Gastrocnemius medialis (tissue), 4 donors: ENCODE results near the gene TMEM209. TPM values are rescaled to one million over a fixed set of nuclear protein-coding genes. Genes with fewer than 3 reads are reported as not detected.

Experiments
- ATAC-seq, 2 donors: fragments of 150-250 bp; one replicate each; pipeline ENCODE4 v1.9.1; 2016
- DNase-seq, 2 donors: peaks; one replicate each; pipeline ENCODE4 v3.0.0-alpha.2; 2019
- H3K27ac ChIP-seq, 4 donors: fragments of 200-600 bp; sonication (generic); 1 replicate in 1 of 4; 2 replicates in 3 of 4; pipeline ENCODE4 v1.5.1; 2016 to 2018; ENCODE audit warnings: mild to moderate bottlenecking in 2 of 4, moderate library complexity in 1 of 4
- H3K27me3 ChIP-seq, 3 donors: fragments of 200-600 bp; sonication (generic) in 2 of 3; 1 replicate in 1 of 3; 2 replicates in 2 of 3; pipeline versions ENCODE4 v1.5.1 to v1.6.0; 2016 to 2019; ENCODE audit warnings: mild to moderate bottlenecking in 1 of 3, moderate library complexity in 1 of 3
- H3K36me3 ChIP-seq, 2 donors: fragments of 200-600 bp; sonication (generic) in 1 of 2; one replicate each; pipeline ENCODE4 v1.5.1; 2017 to 2018
- H3K4me1 ChIP-seq, 2 donors: fragments of 200-600 bp; sonication (generic) in 1 of 2; one replicate each; pipeline ENCODE4 v1.5.1; 2016 to 2017; ENCODE audit warnings: mild to moderate bottlenecking in 2 of 2
- H3K4me3 ChIP-seq, 4 donors: fragments of 200-600 bp; sonication (generic) in 3 of 4; 1 replicate in 1 of 4; 2 replicates in 3 of 4; pipeline ENCODE4 v1.5.1; 2016 to 2019; ENCODE audit warnings: mild to moderate bottlenecking in 2 of 4
- H3K9me3 ChIP-seq, 3 donors: fragments of 200-600 bp; sonication (generic) in 2 of 3; 1 replicate in 1 of 3; 2 replicates in 2 of 3; pipeline ENCODE4 v1.5.1; 2016 to 2019
- POLR2A ChIP-seq, 2 donors: fragments of 450-650 bp; IDR thresholded peaks; one replicate each; pipeline ENCODE4 v1.6.1; 2017; ENCODE audit warnings: antibody characterized with exemption in 2 of 2, mild to moderate bottlenecking in 2 of 2, moderate library complexity in 2 of 2
- in situ Hi-C, 4 donors: fragments of 200-750 bp; cut with MboI; loops; one replicate each; pipeline versions ENCODE4 v1.15.0 to v1.8.0; 2017; ENCODE audit warnings: low sequenced_read_pairs in 4 of 4
- intact Hi-C: fragments of 100-400 bp; cut with DNase I; formaldehyde crosslinking; loops from one replicate; pipeline ENCODE4 v1.15.1; 2023; ENCODE audit warnings: low total_unique reads
- total RNA-seq, 4 donors: library from RNA; depleted of rRNA; stranded (reverse); fragments of >200 nt; gene quantifications; one replicate each; pipeline versions ENCODE4 v1.1.0 to v1.2.3, GENCODE V29; 2016
- TF ChIP-seq, protein P1 (sequence below), 5 experiments: fragments of 450-650 bp in 3 of 5; fragments of 200-600 bp in 2 of 5; sonication (generic) in 2 of 5; IDR thresholded peaks in 4 of 5; conservative IDR thresholded peaks in 1 of 5; 1 replicate in 4 of 5; 2 replicates in 1 of 5; pipeline ENCODE4 v1.5.1; 2016 to 2019; ENCODE audit warnings: antibody characterized with exemption in 5 of 5, mild to moderate bottlenecking in 3 of 5, moderate library complexity in 3 of 5

The TMEM209 gene
- total RNA-seq, 4 donors from 2014 or later = 5.4 to 14.0 (median 9.9) TPM

DNA sequence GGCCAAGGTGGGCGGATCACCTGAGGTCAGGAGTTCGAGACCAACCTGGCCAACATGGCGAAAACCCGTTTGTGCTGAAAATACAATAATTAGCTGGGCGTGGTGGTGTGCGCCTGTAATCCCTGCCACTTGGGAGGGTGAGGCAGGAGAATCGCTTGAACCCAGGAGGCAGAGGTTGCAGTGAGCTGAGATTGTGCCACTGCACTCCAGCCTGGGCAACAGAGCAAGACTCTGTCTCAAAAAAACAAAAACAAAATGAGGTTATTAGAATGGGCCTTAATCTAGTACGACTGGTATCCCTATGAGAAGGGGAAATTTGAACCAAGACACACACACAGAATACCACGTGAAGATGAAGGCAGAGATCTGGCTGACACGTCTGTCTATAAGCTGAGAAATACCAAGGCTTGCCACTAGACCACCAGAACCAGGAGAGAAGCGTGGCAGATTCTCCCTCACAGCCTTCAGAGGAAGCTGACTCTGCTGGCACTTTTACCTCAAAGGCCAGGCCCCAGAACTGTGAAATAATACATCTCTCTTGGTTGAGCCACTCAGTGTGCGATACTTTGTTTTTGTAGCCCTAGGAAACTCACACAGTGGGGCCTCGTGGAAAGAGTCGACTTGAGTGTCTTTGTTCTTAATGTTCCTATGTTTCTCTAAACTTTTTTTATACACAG, 59.6 kb downstream of the TMEM209 start:
- Histone ChIP-seq H3K36me3 (no peaks in the 10 kb centered on the region), H3K9me3 (no peaks in the 10 kb centered on the region), H3K4me3 (no peak overlapping the region), H3K27me3 (no peaks in the 10 kb centered on the region), H3K27ac (no peak overlapping the region), H3K4me1 (no peaks in the 10 kb centered on the region)
- ATAC-seq (no peak), DNase-seq (no peak)
- no peak for TF ChIP-seq POLR2A (IDR thresholded peaks at IDR 0.05)
- TF ChIP-seq, protein P1, sequence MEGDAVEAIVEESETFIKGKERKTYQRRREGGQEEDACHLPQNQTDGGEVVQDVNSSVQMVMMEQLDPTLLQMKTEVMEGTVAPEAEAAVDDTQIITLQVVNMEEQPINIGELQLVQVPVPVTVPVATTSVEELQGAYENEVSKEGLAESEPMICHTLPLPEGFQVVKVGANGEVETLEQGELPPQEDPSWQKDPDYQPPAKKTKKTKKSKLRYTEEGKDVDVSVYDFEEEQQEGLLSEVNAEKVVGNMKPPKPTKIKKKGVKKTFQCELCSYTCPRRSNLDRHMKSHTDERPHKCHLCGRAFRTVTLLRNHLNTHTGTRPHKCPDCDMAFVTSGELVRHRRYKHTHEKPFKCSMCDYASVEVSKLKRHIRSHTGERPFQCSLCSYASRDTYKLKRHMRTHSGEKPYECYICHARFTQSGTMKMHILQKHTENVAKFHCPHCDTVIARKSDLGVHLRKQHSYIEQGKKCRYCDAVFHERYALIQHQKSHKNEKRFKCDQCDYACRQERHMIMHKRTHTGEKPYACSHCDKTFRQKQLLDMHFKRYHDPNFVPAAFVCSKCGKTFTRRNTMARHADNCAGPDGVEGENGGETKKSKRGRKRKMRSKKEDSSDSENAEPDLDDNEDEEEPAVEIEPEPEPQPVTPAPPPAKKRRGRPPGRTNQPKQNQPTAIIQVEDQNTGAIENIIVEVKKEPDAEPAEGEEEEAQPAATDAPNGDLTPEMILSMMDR (IDR thresholded peaks at IDR 0.05 in 4 of 5, conservative IDR thresholded peaks at IDR 0.05 in 1 of 5) = no peak
- intact Hi-C loops = no loop called here
- in situ Hi-C loops = no loop called here

DNA sequence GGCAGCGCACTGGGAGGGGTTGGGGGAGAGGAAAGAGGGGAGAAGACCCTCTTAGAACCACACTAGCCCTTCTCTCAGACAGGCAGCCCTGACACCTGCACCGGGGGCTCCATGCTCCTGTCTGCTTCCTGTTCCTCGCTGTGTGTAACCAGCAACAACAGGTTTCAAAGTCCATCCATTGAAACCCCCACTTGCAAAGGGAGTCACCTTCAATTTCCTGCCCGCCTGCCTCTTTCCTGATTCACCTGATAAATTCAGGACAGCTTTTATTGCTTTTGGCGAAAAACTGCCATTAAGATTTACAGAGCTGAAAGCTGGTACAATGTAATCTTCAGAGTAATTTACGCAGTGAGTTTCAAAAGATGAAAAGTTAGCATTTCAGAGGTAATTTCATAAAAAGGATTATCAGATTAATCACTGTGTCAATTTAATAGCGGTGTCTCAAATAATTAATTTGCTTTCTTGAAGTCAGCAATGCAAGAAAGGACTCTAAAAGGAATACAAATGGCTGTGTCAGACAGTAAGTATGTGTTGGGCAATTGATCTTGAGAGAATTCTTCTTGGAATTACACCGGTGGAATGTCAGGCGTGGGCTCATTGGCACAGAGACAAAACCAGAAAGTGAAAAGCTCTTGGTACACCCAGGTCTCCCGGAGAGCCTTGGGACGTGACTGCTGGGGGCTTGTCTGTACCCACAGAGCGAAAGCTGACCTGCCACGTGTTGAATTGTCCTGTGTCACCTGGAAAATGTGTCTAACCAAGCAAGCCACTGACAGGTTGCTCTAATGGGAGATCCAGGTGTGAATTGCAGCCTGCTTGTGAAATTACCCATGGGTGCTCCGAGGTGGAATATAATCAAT, 60.7 kb downstream of the TMEM209 start:
- DNase-seq = no peak
- Histone ChIP-seq H3K9me3 (no peaks in the 10 kb centered on the region), H3K27ac (no peak overlapping the region), H3K36me3 (no peaks in the 10 kb centered on the region), H3K27me3 (no peaks in the 10 kb centered on the region), H3K4me3 (no peak overlapping the region), H3K4me1 (no peaks in the 10 kb centered on the region)
- in situ Hi-C loops (no loop called here), intact Hi-C loops (no loop called here)
- ATAC-seq = no peak
- no peak for TF ChIP-seq POLR2A (IDR thresholded peaks at IDR 0.05)
- TF ChIP-seq, protein P1 (IDR thresholded peaks at IDR 0.05 in 4 of 5, conservative IDR thresholded peaks at IDR 0.05 in 1 of 5) = no peak

GRCh38 chr7:130143986-130144311, 61.3 kb downstream of the TMEM209 start:
- H3K36me3 ChIP-seq = no peaks in the 10 kb centered on the region
- in situ Hi-C loops = no loop called here
- no peak overlapping the region for H3K27ac ChIP-seq

GRCh38 chr7:130143334-130143732, 61.9 kb downstream of the TMEM209 start:
- in situ Hi-C loops (no loop called here), intact Hi-C loops (no loop called here)
- ATAC-seq (no peak), DNase-seq (no peak)
- TF ChIP-seq POLR2A (IDR thresholded peaks at IDR 0.05) = no peak
- TF ChIP-seq, protein P1 (IDR thresholded peaks at IDR 0.05 in 4 of 5, conservative IDR thresholded peaks at IDR 0.05 in 1 of 5) = no peak
- Histone ChIP-seq H3K27me3 (no peaks in the 10 kb centered on the region), H3K27ac (no peak overlapping the region), H3K9me3 (no peaks in the 10 kb centered on the region), H3K36me3 (no peaks in the 10 kb centered on the region), H3K4me3 (no peak overlapping the region), H3K4me1 (no peaks in the 10 kb centered on the region)

More at GRCh38 chr7:130143986-130144311, 61.3 kb downstream of the TMEM209 start:
- Histone ChIP-seq H3K4me3 (no peak overlapping the region), H3K27me3 (no peaks in the 10 kb centered on the region), H3K4me1 (no peaks in the 10 kb centered on the region), H3K9me3 (no peaks in the 10 kb centered on the region)
- DNase-seq = no peak
- TF ChIP-seq, protein P1 (IDR thresholded peaks at IDR 0.05 in 4 of 5, conservative IDR thresholded peaks at IDR 0.05 in 1 of 5) = no peak
- no peak for TF ChIP-seq POLR2A (IDR thresholded peaks at IDR 0.05)
- intact Hi-C loops = no loop called here
- no peak for ATAC-seq
